HG03066 (cell line): ENCODE results near the gene NUDT9.
"Not testable (repeated sequence)": the region's sequence is repeated elsewhere in the genome, so short reads cannot be mapped to it uniquely, and the experiment has no call there.

Source experiments
- ATAC-seq: cut with Tn5 transposase; IDR thresholded peaks from one replicate; pipeline ENCODE4 v1.9.1; 2021; ENCODE audit warnings: low read depth; ENCODE audit not compliant: unreplicated experiment

The NUDT9 gene

DNA sequence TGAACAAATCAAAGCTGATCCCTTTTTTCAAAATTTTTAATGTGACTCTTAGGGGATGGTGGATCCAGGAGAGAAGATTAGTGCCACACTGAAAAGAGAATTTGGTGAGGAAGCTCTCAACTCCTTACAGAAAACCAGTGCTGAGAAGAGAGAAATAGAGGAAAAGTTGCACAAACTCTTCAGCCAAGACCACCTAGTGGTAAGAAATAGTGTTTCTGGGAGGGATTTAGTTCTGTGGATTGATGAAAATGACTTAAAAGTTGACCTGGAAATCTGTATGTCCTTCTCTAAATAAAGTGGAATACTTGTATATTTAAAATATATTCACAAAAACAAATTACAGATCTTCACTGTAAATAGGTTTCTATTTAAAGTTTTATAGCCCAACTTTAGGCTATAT lies 29.2 kb downstream of the NUDT9 start:
- no peak for ATAC-seq

DNA sequence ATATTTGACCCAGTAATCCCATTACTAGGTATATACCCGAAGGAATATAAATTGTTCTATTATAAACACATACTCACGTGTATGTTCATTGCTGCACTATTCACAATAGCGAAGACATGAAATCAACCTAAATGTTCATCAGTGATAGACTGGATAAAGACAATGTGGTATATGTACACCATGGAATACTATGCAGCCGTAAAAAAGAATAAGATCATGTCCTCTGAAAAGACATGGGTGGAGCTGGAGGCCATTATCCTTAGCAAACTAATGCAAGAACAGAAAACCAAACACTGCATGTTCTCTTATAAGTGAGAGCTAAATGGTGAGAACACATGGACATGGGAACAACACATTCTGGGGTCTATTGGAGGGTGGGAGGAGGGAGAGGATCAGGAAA lies 36.5 kb downstream of the NUDT9 start:
- ATAC-seq, result no peak

DNA sequence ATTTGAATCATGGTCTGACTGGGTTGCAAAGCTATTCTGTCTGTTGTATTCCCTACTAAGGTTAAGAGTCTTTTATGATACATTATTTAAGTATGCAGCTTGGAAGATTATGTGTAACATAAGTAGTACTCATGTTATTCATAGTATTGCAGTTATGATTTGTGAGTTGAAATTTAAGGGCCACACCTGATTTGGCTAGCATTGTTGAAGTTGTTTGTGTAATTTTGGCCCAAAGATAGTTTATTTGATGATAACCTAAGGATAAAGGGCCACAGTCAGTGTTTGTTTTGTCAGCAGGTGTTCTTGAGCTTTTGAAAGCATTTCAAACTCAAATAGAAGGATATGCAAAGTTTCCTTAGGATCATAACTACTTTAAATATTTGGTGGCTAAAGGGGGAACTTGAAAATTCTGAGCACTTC lies 38.9 kb downstream of the NUDT9 start:
- ATAC-seq, result no peak

DNA sequence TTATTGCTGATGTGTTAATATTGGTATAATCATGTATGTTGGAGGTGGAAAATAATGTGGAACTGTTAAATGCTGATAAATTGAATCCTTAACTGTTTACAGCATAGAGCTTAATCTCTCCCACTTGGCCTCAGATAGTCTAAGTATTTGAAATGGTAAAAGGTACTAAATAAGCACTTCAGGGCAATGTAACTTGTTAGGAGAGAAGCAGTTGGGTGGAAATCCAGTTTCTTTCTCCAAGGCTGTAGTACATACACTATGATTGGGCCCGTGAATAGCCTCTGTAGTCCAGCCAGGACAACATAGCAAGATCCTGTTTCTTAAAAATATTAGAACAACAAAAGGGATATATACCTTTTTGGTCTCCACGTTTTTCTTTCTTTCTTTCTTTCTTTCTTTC lies 39.7 kb downstream of the NUDT9 start:
- ATAC-seq, result no peak

DNA sequence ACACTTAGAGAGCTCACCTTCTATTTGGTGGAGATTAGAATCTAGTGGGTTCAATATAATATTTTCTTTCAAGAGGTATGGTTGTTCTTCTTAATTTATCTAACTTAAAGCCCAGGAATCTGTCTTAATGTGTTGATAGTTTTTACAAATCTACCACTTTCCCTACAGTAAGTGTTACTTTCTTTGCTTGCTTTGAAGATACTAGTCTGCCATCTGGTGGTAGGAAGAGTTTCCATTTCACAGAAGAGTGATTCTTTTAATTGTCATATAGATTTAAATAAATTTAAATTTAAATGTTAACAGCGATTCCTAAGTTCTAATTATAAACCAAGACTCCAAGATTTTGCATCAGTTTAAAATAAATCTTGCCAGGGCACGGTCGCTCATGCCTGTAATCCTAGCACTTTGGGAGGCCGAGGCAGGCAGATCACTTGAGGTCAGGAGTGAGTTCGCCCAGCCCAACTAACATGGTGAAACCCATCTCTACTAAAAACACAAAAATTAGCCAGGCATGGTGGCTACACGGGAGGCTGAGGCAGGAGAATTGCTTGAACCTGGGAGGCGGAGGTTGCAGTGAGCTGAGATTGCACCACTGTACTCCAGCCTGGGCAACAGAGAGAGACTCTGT lies 43.5 kb downstream of the NUDT9 start:
- no peak for ATAC-seq

DNA sequence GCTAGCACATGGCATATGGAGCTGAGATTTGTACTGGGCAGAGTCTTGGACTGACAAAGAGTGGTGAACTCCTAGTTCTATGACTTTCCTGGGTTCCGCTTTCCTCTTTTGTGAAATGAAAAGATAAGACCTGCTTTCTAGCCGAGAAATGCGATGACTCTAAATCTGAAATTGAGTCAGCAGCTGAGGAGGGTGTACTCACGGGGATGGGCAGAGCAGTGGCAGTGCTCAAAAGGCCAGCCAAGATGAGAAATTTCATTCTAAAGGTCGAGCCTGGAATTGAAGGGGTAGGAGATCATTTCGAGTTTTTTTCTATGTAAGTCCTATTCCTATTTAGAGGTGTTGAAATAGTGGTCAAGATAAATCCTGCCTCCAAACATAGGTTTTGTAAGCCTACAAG lies 47.0 kb downstream of the NUDT9 start:
- no peak for ATAC-seq

DNA sequence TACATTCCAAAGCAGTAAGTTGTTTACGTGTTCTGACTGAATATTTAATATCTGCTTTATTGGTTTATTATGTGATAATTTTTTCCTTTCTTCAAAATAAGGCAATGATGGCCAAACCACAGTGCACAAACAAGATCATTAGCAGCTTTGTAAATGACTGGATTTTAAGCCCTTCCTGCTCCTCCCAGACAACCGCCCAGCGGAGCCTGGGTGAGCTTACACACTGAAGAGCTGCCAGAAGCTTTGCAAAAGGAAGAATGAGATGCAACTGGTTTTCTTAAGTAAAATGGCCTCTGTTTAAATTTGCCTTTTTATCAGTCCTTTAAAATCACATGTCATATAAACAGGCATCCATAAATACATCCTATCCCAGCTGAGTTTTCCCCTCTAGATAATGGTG lies 54.6 kb downstream of the NUDT9 start:
- ATAC-seq, result no peak

DNA sequence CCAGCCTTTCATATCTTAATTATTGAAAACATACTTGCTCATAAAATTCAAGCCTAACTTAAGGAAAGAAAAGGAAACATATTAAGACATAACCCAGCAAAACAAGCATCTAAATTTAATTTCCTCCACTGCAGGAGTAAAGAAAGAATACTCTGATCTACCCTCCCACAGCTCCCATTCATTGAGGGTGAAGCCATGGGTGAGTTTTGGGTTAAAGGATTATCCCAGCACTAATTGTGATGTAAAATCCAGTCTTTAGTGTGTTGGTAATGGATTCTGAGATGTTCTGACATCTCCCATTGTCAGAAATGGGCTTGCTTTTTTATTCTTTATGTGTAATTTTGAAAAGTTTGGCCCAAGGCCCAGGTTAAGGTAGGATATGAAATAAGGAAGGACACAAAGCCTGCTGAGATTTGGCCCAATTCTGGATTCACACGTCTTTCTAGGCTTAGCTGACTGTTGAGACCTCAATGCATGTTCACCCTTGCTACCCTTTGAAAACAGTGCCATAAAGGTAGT lies 56.4 kb downstream of the NUDT9 start:
- no peak for ATAC-seq

DNA sequence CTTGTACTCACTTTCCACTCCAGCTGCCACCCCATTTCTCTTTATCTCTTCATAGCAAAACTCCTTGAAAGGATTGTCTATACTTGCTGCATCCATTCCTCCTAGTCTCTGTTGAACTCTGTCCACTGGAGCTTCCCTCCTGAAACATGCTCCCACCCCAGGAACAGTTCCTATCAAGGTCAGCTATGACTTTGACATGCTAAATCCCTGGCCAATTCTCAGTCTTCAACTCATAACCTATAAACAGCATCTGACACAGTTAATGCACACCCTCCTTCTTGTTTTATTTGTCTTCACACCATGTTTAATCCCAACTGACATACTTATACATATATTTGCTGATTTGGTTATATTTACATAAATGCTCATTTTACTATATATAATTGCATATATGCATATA lies 59.0 kb downstream of the NUDT9 start:
- ATAC-seq, result no peak

DNA sequence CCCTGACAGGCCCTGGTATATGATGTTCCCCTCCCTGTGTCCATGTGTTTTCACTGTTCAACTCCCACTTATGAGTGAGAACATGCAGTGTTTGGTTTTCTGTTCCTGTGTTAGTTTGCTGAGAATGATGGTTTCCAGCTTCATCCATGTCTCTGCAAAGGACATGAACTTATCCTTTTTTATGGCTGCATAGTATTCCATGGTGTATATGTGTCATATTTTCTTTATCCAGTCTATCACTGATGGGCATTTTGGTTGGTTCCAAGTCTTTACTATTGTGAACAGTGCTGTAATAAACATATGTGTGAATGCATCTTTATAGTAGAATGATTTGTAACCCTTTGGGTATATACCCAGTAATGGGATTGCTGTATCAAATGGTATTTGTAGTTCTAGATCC lies 60.9 kb downstream of the NUDT9 start:
- not testable (repeated sequence) for ATAC-seq

DNA sequence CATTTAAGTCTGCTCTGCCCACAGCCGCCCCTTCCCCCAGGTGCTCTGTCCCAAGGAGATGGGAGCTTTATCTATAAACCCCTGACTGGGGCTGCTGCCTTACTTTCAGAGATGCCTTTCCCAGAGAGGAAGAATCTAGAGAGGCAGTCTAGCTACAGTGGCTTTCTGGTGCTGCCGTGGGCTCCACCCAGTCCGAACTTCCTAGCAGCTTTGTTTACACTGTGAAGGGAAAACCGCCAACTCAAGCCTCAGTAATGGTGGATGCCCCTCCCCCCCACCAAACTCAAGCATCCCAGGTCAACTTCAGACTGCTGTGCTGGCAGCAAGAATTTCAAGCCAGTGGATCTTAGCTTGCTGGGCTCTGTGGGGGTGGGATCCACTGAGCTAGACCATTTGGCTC lies 66.3 kb downstream of the NUDT9 start:
- not testable (repeated sequence) for ATAC-seq

DNA sequence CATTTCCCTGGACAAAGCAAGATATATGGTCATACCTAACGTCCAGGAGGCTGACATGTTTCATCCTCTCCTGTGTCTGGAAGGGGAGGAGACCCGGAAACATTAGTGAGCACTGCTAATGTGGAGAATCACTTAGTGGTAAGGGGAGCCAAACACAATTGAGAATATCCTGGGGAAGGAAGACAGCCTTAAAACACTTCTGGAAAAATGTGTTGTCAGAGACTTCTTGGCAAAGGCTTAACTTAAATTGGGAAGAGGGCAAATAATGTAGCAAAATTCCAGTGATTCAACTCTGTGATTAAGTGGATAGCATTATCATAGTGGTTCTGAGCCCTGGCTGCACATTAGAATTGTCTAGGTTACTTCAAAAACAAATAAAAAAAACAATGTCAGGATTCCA lies 67.3 kb downstream of the NUDT9 start:
- ATAC-seq, result no peak

DNA sequence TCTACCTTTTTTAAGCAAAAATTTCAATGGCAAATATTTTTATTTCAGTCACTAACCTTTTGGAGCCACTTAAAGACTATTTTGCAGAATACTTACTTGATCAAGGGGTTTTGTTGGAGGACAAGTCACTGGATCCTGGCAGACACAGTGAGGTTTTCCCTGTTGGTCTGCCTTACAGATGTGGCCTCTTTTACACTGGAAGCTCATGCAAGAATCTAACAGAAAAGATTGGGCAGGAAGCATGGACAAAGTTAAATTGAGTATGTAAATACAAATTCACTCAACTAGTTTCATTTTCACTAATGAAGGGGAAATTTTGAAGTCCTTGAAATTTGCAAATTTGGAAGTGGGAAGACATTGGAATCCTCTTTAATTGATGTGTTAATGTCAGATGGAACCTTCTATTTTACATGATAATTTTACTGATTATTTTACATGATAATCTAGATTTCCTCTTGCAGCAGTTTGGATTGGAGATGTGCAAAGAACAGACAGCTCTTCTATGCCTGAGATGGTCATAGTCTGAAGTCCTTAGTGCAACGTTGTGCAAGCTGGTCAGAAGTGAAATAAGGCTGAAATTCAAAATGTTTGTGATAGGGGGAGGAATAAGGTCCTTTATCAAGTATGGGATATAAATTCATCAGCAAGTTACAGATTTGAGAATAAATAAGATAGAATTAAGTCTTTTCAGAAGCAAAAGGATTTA lies 68.4 kb downstream of the NUDT9 start:
- no peak for ATAC-seq

DNA sequence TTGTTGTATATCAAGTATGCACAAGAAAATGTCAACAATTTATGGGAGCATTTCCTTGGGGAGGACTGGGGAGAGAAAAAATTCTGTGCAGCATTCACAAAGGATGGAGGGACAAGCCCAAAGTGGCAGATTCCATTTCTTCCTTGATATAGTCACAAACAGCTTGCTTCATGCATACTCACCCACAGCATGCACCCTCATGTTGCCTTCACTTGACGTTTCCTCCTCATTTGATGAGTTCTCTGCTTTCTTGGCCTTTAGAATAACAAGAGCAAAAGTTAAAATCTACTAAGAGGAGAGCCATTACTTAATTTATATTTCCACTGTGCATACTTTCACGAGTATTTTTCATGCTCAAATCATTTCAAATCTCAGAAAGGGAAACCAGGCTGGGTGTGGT lies 69.1 kb downstream of the NUDT9 start:
- ATAC-seq, result no peak

DNA sequence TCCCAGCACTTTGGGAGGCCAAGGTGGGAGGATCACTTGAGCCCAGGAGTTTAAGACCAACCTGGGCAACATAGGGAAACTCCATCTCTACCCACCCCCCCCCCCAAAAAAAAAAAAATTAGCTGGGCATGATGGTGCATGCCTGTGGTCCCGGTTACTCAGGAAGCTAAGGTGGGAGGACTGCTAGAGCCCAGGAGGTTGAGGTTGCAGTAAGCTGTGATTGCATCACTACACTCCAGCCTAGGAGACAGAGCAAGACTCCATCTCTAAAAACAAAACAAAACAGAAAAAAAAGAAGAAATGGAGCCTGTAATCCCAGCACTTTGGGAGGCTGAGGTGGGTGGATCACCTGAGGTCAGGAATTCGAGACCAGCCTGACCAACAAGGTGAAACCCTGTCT lies 69.5 kb downstream of the NUDT9 start:
- not testable (repeated sequence) for ATAC-seq

DNA sequence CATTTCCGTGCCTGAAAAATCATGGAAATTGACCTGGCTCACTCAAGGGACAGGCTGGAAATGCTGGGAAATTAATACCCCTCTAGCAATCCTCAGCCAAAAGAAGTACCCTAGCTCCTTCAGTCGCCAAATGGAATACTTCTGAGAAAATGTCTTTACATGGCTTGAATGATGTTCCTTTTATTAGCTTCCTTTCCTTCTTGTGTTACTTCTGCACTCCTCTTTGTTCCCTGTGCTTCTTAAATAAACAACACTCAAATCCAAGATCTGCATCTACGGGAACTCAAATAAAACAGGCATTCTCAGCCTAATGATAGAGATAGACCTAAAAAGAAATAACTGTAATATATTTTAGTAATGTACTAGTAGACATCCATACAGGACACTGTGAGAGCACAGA lies 70.7 kb downstream of the NUDT9 start:
- ATAC-seq, result no peak

DNA sequence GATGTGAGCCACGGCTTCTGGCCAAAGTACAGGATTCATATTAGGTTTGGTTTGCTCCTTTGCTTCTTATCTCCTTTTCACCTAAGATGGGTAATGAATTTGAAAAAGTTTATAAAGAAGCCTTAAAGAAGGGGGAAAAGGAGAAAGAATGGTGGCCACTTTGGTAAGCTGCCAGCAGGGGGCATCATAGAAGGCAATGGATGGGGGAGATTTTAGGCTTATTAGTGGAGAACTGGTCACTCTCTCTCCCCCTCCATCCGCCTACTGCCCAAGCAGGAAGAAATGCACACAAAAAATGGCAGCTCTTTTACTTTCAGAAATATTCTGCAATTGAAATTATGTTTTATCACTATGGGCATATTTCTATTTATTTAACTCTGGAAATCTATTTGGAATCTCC lies 74.8 kb downstream of the NUDT9 start:
- ATAC-seq, result no peak

DNA sequence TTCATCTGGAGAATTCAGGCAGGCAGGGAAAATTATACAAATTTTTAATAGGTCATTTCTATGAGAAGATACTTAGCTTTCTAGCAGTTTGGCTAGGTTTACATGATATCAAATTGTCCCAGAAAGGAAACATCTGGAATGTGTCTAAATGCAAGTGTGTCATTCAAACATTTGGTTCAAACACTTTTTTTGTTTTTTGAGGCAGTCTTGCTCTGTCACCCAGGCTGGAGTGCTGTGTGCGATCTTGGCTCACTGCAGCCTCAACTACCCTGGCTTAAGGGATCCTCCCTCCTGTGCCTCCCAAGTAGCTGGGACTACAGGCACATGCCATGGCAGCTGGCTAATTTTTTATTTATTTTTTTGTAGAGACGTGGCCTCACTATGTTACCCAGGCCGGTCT lies 75.2 kb downstream of the NUDT9 start:
- no peak for ATAC-seq

DNA sequence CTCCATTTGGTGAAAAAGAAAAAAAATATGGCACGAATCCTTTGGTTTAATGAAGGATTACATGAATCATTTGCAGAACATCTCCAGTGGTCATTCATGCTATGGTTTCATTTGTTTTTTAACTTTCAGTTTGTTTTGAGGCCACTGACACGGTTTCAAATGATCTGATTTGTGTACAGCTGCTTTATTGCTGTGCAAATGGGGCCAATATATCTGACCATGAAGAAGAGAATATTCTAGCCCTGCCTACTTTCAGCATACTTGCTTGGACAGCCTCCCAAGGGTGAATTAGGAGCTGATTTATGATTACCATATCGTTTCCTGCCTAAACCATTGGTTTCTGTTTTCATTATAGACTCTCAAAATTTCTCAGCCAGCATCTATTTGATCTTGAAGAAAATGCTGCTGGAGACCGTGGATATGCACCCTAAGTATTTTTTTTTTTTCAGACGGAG lies 76.1 kb downstream of the NUDT9 start:
- peak; percentile 66 for ATAC-seq

DNA sequence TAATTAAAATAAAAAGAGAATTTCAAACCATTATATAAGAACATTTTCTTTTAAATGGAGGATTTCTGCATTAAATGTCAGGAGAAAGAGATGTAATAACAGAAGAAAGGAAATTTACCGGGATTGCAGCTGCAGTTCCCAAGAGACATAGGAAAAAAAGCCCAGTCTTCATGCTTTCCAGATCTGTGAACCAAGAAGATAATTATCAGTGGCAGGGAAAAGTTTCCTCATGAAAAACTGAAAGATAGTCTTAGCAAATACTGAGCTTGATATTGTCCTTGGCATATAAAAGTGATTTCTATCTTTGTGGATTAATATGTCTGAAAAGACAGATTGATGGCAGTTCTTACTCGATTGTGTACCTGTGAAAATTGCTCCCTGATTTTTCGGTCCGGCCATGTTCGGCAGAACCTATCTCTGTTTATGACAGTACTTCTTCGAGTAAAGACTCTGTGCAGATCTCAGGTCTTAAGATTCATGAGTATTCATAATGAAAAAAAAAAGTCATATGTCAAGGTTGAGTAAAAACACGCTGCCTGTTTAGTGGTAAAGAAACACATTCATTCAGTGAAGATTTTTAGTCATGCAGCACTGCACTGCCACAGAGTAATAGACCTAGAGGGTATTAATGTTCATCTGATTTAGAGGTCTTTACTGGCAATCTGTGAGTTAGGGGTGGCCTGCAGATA lies 77.2 kb downstream of the NUDT9 start:
- ATAC-seq, result peak; percentile 65

DNA sequence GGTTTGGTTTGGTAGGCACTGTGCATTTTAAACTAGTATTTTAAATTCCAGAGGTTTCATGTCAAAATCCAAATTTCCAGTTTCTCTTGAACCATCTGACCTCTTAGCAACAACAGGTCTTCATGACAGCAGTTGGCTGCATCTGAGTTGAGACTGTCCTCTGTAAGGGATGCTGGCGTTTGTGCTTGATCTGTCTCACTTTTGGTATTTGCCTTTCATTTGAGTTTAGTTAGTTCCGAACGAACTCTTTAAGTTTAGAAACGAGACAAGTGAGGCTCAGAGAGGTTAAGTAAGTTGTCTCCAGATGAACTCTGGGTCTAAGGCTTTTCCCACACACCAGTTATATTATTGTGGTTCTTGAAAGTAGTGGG lies 77.7 kb downstream of the NUDT9 start:
- peak; percentile 32 for ATAC-seq
